Gastroesophageal sphincter (tissue), 3 donors: ENCODE data around the gene PHACTR1.

Experiments
- EP300 ChIP-seq: sonication (generic); formaldehyde crosslinking; IDR thresholded peaks from one replicate; pipeline ENCODE4 v1.6.1; 2017; ENCODE audit warnings: antibody characterized with exemption, mild to moderate bottlenecking
- POLR2A ChIP-seq, 2 donors: fragments of 450-650 bp; IDR thresholded peaks; one replicate each; pipeline ENCODE4 v1.6.1; 2017; ENCODE audit warnings: antibody characterized with exemption in 2 of 2, mild to moderate bottlenecking in 2 of 2, moderate library complexity in 1 of 2
- POLR2AphosphoS5 ChIP-seq: sonication (generic); formaldehyde crosslinking; IDR thresholded peaks from one replicate; pipeline ENCODE4 v1.6.1; 2017; ENCODE audit warnings: antibody characterized with exemption
- TF ChIP-seq, protein P1 (sequence below), 4 experiments: fragments of 200-600 bp in 2 of 4; fragments of 450-650 bp in 2 of 4; sonication (generic) in 1 of 4; IDR thresholded peaks; one replicate each; pipeline ENCODE4 v1.5.1; 2017 to 2019; ENCODE audit warnings: antibody characterized with exemption in 4 of 4, mild to moderate bottlenecking in 2 of 4, moderate library complexity in 2 of 4

DNA sequence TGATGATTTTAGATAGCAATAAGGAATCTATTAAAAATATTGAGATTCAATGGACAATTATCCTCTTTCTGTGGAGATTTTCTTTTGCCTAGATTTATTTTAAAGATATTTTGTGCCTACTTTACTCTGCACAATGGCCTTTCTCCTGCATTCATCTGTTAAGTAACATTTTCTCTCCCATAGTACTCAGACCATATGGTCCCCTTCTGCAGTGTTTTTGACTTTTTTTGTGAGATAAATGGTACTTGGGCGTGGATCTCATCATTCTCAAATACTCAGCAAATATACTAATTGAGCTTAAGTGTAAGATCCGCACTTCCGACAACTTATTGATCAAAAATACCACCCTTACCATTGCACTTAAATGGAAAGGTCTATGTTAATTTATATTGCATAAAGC, 55.8 kb downstream of the PHACTR1 start:
- TF ChIP-seq, protein P1, sequence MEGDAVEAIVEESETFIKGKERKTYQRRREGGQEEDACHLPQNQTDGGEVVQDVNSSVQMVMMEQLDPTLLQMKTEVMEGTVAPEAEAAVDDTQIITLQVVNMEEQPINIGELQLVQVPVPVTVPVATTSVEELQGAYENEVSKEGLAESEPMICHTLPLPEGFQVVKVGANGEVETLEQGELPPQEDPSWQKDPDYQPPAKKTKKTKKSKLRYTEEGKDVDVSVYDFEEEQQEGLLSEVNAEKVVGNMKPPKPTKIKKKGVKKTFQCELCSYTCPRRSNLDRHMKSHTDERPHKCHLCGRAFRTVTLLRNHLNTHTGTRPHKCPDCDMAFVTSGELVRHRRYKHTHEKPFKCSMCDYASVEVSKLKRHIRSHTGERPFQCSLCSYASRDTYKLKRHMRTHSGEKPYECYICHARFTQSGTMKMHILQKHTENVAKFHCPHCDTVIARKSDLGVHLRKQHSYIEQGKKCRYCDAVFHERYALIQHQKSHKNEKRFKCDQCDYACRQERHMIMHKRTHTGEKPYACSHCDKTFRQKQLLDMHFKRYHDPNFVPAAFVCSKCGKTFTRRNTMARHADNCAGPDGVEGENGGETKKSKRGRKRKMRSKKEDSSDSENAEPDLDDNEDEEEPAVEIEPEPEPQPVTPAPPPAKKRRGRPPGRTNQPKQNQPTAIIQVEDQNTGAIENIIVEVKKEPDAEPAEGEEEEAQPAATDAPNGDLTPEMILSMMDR (IDR thresholded peaks at IDR 0.05) = no peak
- TF ChIP-seq POLR2A (IDR thresholded peaks at IDR 0.05) (no peak), POLR2AphosphoS5 (no peak), EP300 (no peak)
